GM18951 (cell line): ENCODE measurements around the gene TAS2R1.

Source experiments
- POLR2A ChIP-seq: IDR thresholded peaks from 4 replicates; pipeline ENCODE4 v1.6.1; 2011; ENCODE audit warnings: mild to moderate bottlenecking; ENCODE audit not compliant: insufficient read length, insufficient read depth; ENCODE audit errors: extremely low read depth
- in situ Hi-C: fragments of 300-500 bp; cut with MboI; formaldehyde crosslinking; loops from one replicate; pipeline ENCODE4 v1.12.0; 2022; ENCODE audit warnings: low sequenced_read_pairs, mixed read lengths, inconsistent platforms; ENCODE audit not compliant: unreplicated experiment

The TAS2R1 gene

GRCh38 chr5:9642621-9643020, 12.5 kb upstream of the TAS2R1 start:
- in situ Hi-C loops: no loop called here

GRCh38 chr5:9641806-9642355, 11.7 kb upstream of the TAS2R1 start:
- TF ChIP-seq POLR2A: no peak
- in situ Hi-C loops: no loop called here

More at GRCh38 chr5:9642621-9643020, 12.5 kb upstream of the TAS2R1 start:
- TF ChIP-seq POLR2A: no peak

GRCh38 chr5:9632495-9632894, 2.3 kb upstream of the TAS2R1 start:
- no peak for TF ChIP-seq POLR2A
- in situ Hi-C loops: no loop called here

GRCh38 chr5:9627541-9627940, 2.6 kb downstream of the TAS2R1 start:
- in situ Hi-C loops: no loop called here
- no peak for TF ChIP-seq POLR2A

GRCh38 chr5:9626955-9627354, 3.2 kb downstream of the TAS2R1 start:
- TF ChIP-seq POLR2A: no peak
- in situ Hi-C loops: no loop called here

GRCh38 chr5:9625731-9626130, 4.4 kb downstream of the TAS2R1 start:
- no peak for TF ChIP-seq POLR2A
- in situ Hi-C loops: no loop called here

- in situ Hi-C loops: no loop called here
Measured at GRCh38 chr5:9625286-9625685, 4.9 kb downstream of the TAS2R1 start.

GRCh38 chr5:9624196-9624947, 5.8 kb downstream of the TAS2R1 start:
- in situ Hi-C loops: no loop called here
- TF ChIP-seq POLR2A: no peak

More at GRCh38 chr5:9625286-9625685, 4.9 kb downstream of the TAS2R1 start:
- no peak for TF ChIP-seq POLR2A

GRCh38 chr5:9623661-9624060, 6.5 kb downstream of the TAS2R1 start:
- in situ Hi-C loops: no loop called here
- no peak for TF ChIP-seq POLR2A

- TF ChIP-seq POLR2A: no peak
- in situ Hi-C loops: no loop called here
Measured at GRCh38 chr5:9622971-9623421, 7.2 kb downstream of the TAS2R1 start.

GRCh38 chr5:9621379-9621903, 8.7 kb downstream of the TAS2R1 start:
- in situ Hi-C loops: no loop called here
- TF ChIP-seq POLR2A: no peak

- no peak for TF ChIP-seq POLR2A
- in situ Hi-C loops: no loop called here
Measured at GRCh38 chr5:9619331-9620092, 10.6 kb downstream of the TAS2R1 start.

GRCh38 chr5:9617739-9618504, 12.2 kb downstream of the TAS2R1 start:
- in situ Hi-C loops: no loop called here
- TF ChIP-seq POLR2A: no peak
